Adrenal gland (tissue), 12 donors: ENCODE results near the gene CIDEA. TPM values are rescaled to one million over a fixed set of nuclear protein-coding genes. Genes with fewer than 3 reads are reported as not detected.

Source experiments
- DNase-seq, 7 donors: peaks; one replicate each; pipeline ENCODE4 v3.0.0-alpha.2; 2019 to 2020
- H3K27ac ChIP-seq, 5 donors: fragments of 200-600 bp; sonication (generic) in 4 of 5; 1 replicate in 3 of 5; 2 replicates in 2 of 5; pipeline versions ENCODE4 v1.5.1 to v1.8.0; 2016 to 2020; ENCODE audit warnings: mild to moderate bottlenecking in 1 of 5
- H3K27me3 ChIP-seq: fragments of 200-600 bp; 2 replicates; pipeline ENCODE4 v1.8.0; 2021
- H3K36me3 ChIP-seq, 2 donors: fragments of 200-600 bp; replicated peaks in 1 of 2; 1 replicate in 1 of 2; 2 replicates in 1 of 2; pipeline versions ENCODE4 v1.5.1 to v1.8.0; 2018 to 2022
- H3K4me1 ChIP-seq, 2 donors: fragments of 200-600 bp; replicated peaks in 1 of 2; 1 replicate in 1 of 2; 2 replicates in 1 of 2; pipeline versions ENCODE4 v1.5.1 to v1.8.0; 2018 to 2021
- H3K4me3 ChIP-seq, 4 donors: fragments of 200-600 bp; sonication (generic) in 3 of 4; one replicate each; pipeline ENCODE4 v1.5.1; 2016 to 2018
- H3K9me3 ChIP-seq, 3 donors: fragments of 200-600 bp; sonication (generic) in 1 of 3; replicated peaks in 1 of 3; 1 replicate in 2 of 3; 2 replicates in 1 of 3; pipeline versions ENCODE4 v1.5.1 to v1.8.0; 2016 to 2021
- CTCF ChIP-seq, 6 experiments: fragments of 450-650 bp in 4 of 6; fragments of 200-600 bp in 2 of 6; sonication (generic) in 1 of 6; IDR thresholded peaks; 1 replicate in 5 of 6; 2 replicates in 1 of 6; pipeline versions ENCODE4 v1.5.1 to v1.8.0; 2016 to 2021; ENCODE audit warnings: antibody characterized with exemption in 6 of 6, mild to moderate bottlenecking in 2 of 6, moderate library complexity in 1 of 6
- POLR2A ChIP-seq, 2 donors: fragments of 450-650 bp; IDR thresholded peaks; one replicate each; pipeline ENCODE4 v1.6.1; 2017; ENCODE audit warnings: antibody characterized with exemption in 2 of 2, mild to moderate bottlenecking in 2 of 2, moderate library complexity in 1 of 2
- WGBS, 4 donors: extraction: QIAGEN DNeasy Blood & Tissue Kit in 2 of 4; methylation state at CpG; one replicate each; pipeline versions ENCODE4 v1.1.5 to v1.1.7; 2013 to 2017; 5-methylcytosine and 5-hydroxymethylcytosine counted together
- intact Hi-C, 2 donors: fragments of 100-400 bp; cut with DNase I; formaldehyde crosslinking; loops; one replicate each; pipeline versions ENCODE4 v1.14.1 to v1.15.0; 2022 to 2023
- polyA plus RNA-seq, 3 donors: library from polyadenylated mRNA; stranded (reverse); fragments of 200-250 nt in 2 of 3; fragments of 350-450 nt in 1 of 3; fragmentation: Illumina TruSeq in 1 of 3; extraction: RNeasy Lipid Tissue Mini Kit (QIAGEN cat#74804) in 1 of 3; gene quantifications; one replicate each; pipeline ENCODE4 v1.2.3, GENCODE V29; 2013 to 2014
- small RNA-seq, 2 donors: library from RNA; depleted of rRNA; stranded (forward); fragments of <200 nt; gene quantifications; one replicate each; pipeline ENCODE3, GENCODE V24; 2016
- total RNA-seq, 9 donors: library from RNA; depleted of rRNA in 4 of 9; stranded (reverse); fragments of >200 nt in 4 of 9; fragments of 120-200 nt in 1 of 9; fragmentation: NEBNext Ultra II Directional in 1 of 9; extraction: Animal tissue kit (Norgen Biotek cat#: 25700) in 1 of 9; gene quantifications; one replicate each; pipeline versions ENCODE4 v1.1.0 to v1.2.4, GENCODE V29; 2013 to 2023
- donor health status: healthy with polysubstance abuse.
- donor health status: Bipolar disorder and iron deficiency.
- donor health status: DM: yes; HTN: yes; CAD: no.
- donor health status: DM: no; HTN: no; CAD: no.
- donor health status: DM: no; HTN: no; CAD: no.
- donor health status: DM: yes; HTN: yes; CAD: no.

CIDEA gene
- total and polyA plus RNA-seq, 12 donors = 0.11 to 18.5 (median 0.82) TPM; not detected in 2

GRCh38 chr18:12321333-12321732, 67.2 kb downstream of the CIDEA start:
- peaks cover 0 to 20% of the 10 kb centered on the region in 2 donors for H3K36me3 ChIP-seq
- 61 to 79% (median 63%) methylated on average over 4 of the region's 4 CpGs for WGBS, 4 donors
- H3K4me1 ChIP-seq = no peaks in the 10 kb centered on the region
- no peaks in the 10 kb centered on the region for H3K9me3 ChIP-seq
- no peaks in the 10 kb centered on the region for H3K27me3 ChIP-seq
- no peak for TF ChIP-seq CTCF (IDR thresholded peaks at IDR 0.05)
- TF ChIP-seq POLR2A (IDR thresholded peaks at IDR 0.05) = no peak
- H3K4me3 ChIP-seq = no peak overlapping the region
- intact Hi-C loops = no loop called here
- H3K27ac ChIP-seq = no peak overlapping the region
- peak in 1 of 7 donors; percentile 51 for DNase-seq

GRCh38 chr18:12324991-12325725, 71.0 kb downstream of the CIDEA start:
- Histone ChIP-seq H3K4me1 (no peaks in the 10 kb centered on the region), H3K4me3 (no peak overlapping the region), H3K36me3 (peaks cover 0 to 55% of the 10 kb centered on the region in 2 donors), H3K27me3 (no peaks in the 10 kb centered on the region), H3K9me3 (no peaks in the 10 kb centered on the region), H3K27ac (no peak overlapping the region)
- no peak for TF ChIP-seq POLR2A (IDR thresholded peaks at IDR 0.05)
- TF ChIP-seq CTCF (IDR thresholded peaks at IDR 0.05) = no peak
- intact Hi-C loops = no loop called here
- WGBS, 4 donors = 96 to 98% (median 97%) methylated on average over 52 to 58 of the region's 58 CpGs
- DNase-seq = peak in 2 of 7 donors; percentile 19 to 48

DNA sequence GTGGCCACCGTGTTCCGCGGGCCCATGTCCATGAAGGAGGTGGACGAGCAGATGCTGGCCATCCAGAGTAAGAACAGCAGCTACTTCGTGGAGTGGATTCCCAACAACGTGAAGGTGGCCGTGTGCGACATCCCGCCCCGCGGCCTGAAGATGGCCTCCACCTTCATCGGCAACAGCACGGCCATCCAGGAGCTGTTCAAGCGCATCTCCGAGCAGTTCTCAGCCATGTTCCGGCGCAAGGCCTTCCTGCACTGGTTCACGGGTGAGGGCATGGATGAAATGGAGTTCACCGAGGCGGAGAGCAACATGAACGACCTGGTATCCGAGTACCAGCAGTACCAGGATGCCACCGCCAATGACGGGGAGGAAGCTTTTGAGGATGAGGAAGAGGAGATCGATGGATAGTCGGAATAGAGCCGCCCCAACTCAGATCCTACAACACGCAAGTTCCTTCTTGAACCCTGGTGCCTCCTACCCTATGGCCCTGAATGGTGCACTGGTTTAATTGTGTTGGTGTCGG, 71.6 kb downstream of the CIDEA start:
- H3K36me3 ChIP-seq = peaks cover 0 to 55% of the 10 kb centered on the region in 2 donors
- DNase-seq = peak in 2 of 7 donors; percentile 21 to 50
- TF ChIP-seq POLR2A (IDR thresholded peaks at IDR 0.05) (no peak), CTCF (IDR thresholded peaks at IDR 0.05) (no peak)
- no peak overlapping the region for H3K27ac ChIP-seq
- intact Hi-C loops = no loop called here
- H3K4me1 ChIP-seq = no peaks in the 10 kb centered on the region
- WGBS, 4 donors = 97 to 99% (median 98%) methylated on average over 21 to 29 of the region's 29 CpGs
- no peak overlapping the region for H3K4me3 ChIP-seq
- no peaks in the 10 kb centered on the region for H3K27me3 ChIP-seq
- H3K9me3 ChIP-seq = no peaks in the 10 kb centered on the region

- intact Hi-C loops = no loop called here
- no peaks in the 10 kb centered on the region for H3K27me3 ChIP-seq
- peaks cover 0 to 55% of the 10 kb centered on the region in 2 donors for H3K36me3 ChIP-seq
- H3K27ac ChIP-seq = no peak overlapping the region
- WGBS, 4 donors = 92 to 95% (median 94%) methylated on average over 8 to 12 of the region's 12 CpGs
- H3K9me3 ChIP-seq = no peaks in the 10 kb centered on the region
- TF ChIP-seq POLR2A (IDR thresholded peaks at IDR 0.05) = no peak
- peak in 1 of 7 donors; percentile 41 for DNase-seq
- no peak overlapping the region for H3K4me3 ChIP-seq
- H3K4me1 ChIP-seq = no peaks in the 10 kb centered on the region
Measured at GRCh38 chr18:12326711-12327460, 72.7 kb downstream of the CIDEA start.

Small RNA genes lying within 50 kb of the gene (small RNA-seq; reads per million reads assigned to genes)
- gene RNU6-170P = 0 reads per million in 2 donors

Other genes starting within 250 kb of the CIDEA start
- not detected for gene ANKRD62, start 160.5 kb upstream of the CIDEA start, total RNA-seq
- gene ANKRD62, start 160.5 kb upstream of the CIDEA start, polyA plus RNA-seq = not detected
- gene TUBB6, start 53.9 kb downstream of the CIDEA start, total RNA-seq = 10 to 100 TPM; 15.7 to 90.8 (median 37.4) TPM
- gene TUBB6, start 53.9 kb downstream of the CIDEA start, polyA plus RNA-seq = 10 to 100 TPM; 26.6 to 82.9 (median 46.5) TPM
- 10 to 100 TPM; 41.0 to 89.8 (median 51.4) TPM for gene AFG3L2, start 122.9 kb downstream of the CIDEA start, total RNA-seq
- gene AFG3L2, start 122.9 kb downstream of the CIDEA start, polyA plus RNA-seq = 10 to 100 TPM; 15.6 to 59.2 (median 19.9) TPM
- 1 to 10 TPM; 1.8 to 8.0 (median 2.9) TPM for gene PRELID3A, start 153.6 kb downstream of the CIDEA start, total RNA-seq
- 1 to 10 TPM; 2.8 to 5.5 (median 3.1) TPM for gene PRELID3A, start 153.6 kb downstream of the CIDEA start, polyA plus RNA-seq